ENCODE results near the gene DOCK4. TPM values are rescaled to one million over a fixed set of nuclear protein-coding genes. Genes with fewer than 3 reads are reported as not detected.

Gene DOCK4
- total and polyA plus RNA-seq, 4 donors = 7.2 to 48.9 (median 12.8) TPM

DNA sequence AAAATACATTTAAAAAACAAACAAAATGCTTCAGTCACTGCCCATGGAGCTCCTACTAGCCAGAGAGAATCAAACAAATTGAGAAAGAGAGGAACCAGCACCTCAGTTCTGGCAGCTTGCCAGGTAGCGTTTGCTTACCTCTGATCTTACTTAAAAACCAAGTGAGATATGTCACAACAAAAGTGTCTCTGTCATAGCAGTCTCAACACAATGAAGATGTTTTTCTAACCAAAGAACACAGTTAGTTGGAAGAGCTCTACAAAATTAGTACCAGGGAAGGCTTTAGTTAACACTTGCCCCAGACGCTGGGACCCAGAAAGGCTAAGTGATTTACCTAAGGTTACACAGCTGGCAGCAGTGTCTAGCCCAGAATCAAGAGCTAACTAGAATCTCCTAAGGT, 3.4 kb downstream of the DOCK4 start:
- TF ChIP-seq RXRA (IDR thresholded peaks at IDR 0.05) (peak; percentile 42 to 46), RAD21 (IDR thresholded peaks at IDR 0.05) (peak; percentile 36 to 59), HNF4A (conservative IDR thresholded peaks at IDR 0.05) (peak; percentile 24 to 45), JUND (IDR thresholded peaks at IDR 0.05) (peak in 1 of 2 donors; percentile 18), FOXA2 (IDR thresholded peaks at IDR 0.05) (no peak), SP1 (IDR thresholded peaks at IDR 0.05) (no peak), GABPA (IDR thresholded peaks at IDR 0.05 in 1 of 2, conservative IDR thresholded peaks at IDR 0.05 in 1 of 2) (no peak)
- TF ChIP-seq, protein P1, sequence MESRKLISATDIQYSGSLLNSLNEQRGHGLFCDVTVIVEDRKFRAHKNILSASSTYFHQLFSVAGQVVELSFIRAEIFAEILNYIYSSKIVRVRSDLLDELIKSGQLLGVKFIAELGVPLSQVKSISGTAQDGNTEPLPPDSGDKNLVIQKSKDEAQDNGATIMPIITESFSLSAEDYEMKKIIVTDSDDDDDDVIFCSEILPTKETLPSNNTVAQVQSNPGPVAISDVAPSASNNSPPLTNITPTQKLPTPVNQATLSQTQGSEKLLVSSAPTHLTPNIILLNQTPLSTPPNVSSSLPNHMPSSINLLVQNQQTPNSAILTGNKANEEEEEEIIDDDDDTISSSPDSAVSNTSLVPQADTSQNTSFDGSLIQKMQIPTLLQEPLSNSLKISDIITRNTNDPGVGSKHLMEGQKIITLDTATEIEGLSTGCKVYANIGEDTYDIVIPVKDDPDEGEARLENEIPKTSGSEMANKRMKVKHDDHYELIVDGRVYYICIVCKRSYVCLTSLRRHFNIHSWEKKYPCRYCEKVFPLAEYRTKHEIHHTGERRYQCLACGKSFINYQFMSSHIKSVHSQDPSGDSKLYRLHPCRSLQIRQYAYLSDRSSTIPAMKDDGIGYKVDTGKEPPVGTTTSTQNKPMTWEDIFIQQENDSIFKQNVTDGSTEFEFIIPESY (IDR thresholded peaks at IDR 0.05) = no peak
- Histone ChIP-seq H3K27ac (ENCODE audit: low read depth in 1 of 2, low read length in 2 of 2) (peak overlapping the region in 1 of 2 donors; percentile 37), H3K27me3 (ENCODE audit: control insufficient read depth in 4 of 4, insufficient read depth in 4 of 4, low read length in 3 of 4) (no peaks in the 10 kb centered on the region), H3K4me1 (ENCODE audit: control insufficient read depth in 4 of 4, insufficient read depth in 4 of 4, low read length in 3 of 4) (peaks cover 2 to 28% (median 22%) of the 10 kb centered on the region in 4 donors), H3K4me3 (ENCODE audit: low read depth in 1 of 3, low read length in 3 of 3) (no peak overlapping the region), H3K9me3 (ENCODE audit: control insufficient read depth in 4 of 4, low read length in 3 of 4) (no peaks in the 10 kb centered on the region), H3K36me3 (ENCODE audit: control insufficient read depth in 4 of 4, insufficient read depth in 3 of 4, low read depth in 1 of 4, low read length in 3 of 4) (no peaks in the 10 kb centered on the region), H3K9ac (ENCODE audit: low read depth in 1 of 2, low read length in 2 of 2) (no peak overlapping the region)
- 22% methylated on average over 2 of the region's 2 CpGs for WGBS
- DNase-seq (ENCODE audit: low spot score) = peak; percentile 59

- no peak for TF ChIP-seq RAD21 (IDR thresholded peaks at IDR 0.05)
- H3K4me3 ChIP-seq (ENCODE audit: low read depth in 1 of 3, low read length in 3 of 3) = no peak overlapping the region
- no peaks in the 10 kb centered on the region for H3K36me3 ChIP-seq (ENCODE audit: control insufficient read depth in 4 of 4, insufficient read depth in 3 of 4, low read depth in 1 of 4, low read length in 3 of 4)
- no peak overlapping the region for H3K9ac ChIP-seq (ENCODE audit: low read depth in 1 of 2, low read length in 2 of 2)
- no peaks in the 10 kb centered on the region for H3K27me3 ChIP-seq (ENCODE audit: control insufficient read depth in 4 of 4, insufficient read depth in 4 of 4, low read length in 3 of 4)
- H3K4me1 ChIP-seq (ENCODE audit: control insufficient read depth in 4 of 4, insufficient read depth in 4 of 4, low read length in 3 of 4) = peaks cover 2 to 28% (median 22%) of the 10 kb centered on the region in 4 donors
- no peak overlapping the region for H3K27ac ChIP-seq (ENCODE audit: low read depth in 1 of 2, low read length in 2 of 2)
- H3K9me3 ChIP-seq (ENCODE audit: control insufficient read depth in 4 of 4, low read length in 3 of 4) = no peaks in the 10 kb centered on the region
- no peak for DNase-seq (ENCODE audit: low spot score)
Observed at GRCh38 chr7:112201839-112202238, 4.4 kb downstream of the DOCK4 start.

GRCh38 chr7:112201411-112201810, 4.8 kb downstream of the DOCK4 start:
- Histone ChIP-seq H3K27me3 (ENCODE audit: control insufficient read depth in 4 of 4, insufficient read depth in 4 of 4, low read length in 3 of 4) (no peaks in the 10 kb centered on the region), H3K27ac (ENCODE audit: low read depth in 1 of 2, low read length in 2 of 2) (no peak overlapping the region), H3K9ac (ENCODE audit: low read depth in 1 of 2, low read length in 2 of 2) (no peak overlapping the region), H3K4me3 (ENCODE audit: low read depth in 1 of 3, low read length in 3 of 3) (no peak overlapping the region), H3K9me3 (ENCODE audit: control insufficient read depth in 4 of 4, low read length in 3 of 4) (no peaks in the 10 kb centered on the region), H3K36me3 (ENCODE audit: control insufficient read depth in 4 of 4, insufficient read depth in 3 of 4, low read depth in 1 of 4, low read length in 3 of 4) (no peaks in the 10 kb centered on the region), H3K4me1 (ENCODE audit: control insufficient read depth in 4 of 4, insufficient read depth in 4 of 4, low read length in 3 of 4) (peaks cover 2 to 29% (median 22%) of the 10 kb centered on the region in 4 donors)
- TF ChIP-seq HNF4A (conservative IDR thresholded peaks at IDR 0.05) (no peak), TAF1 (conservative IDR thresholded peaks at IDR 0.05) (no peak), NR2F2 (IDR thresholded peaks at IDR 0.05) (no peak)
- WGBS = 93% methylated on average over 6 of the region's 6 CpGs
- DNase-seq (ENCODE audit: low spot score) = no peak

DNA sequence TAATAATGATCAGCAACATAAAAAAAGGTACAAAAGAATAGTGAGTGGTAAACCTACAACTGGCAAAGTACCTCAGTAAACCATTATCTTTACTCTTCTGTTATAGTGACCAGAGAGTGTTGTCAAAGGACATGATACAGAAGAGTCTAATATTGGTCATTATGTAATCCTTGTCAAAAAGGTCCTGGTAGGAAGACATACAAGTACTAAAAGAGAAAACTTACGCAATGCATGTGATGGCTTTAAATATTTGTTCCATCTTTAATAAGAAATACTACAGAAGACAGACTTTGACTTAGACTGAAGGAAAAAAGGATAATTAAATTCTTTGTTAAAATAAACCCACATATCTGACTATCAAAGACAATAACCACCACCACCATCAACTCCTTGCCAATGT, 6.5 kb downstream of the DOCK4 start:
- H3K27me3 ChIP-seq (ENCODE audit: control insufficient read depth in 4 of 4, insufficient read depth in 4 of 4, low read length in 3 of 4) = no peaks in the 10 kb centered on the region
- H3K9ac ChIP-seq (ENCODE audit: low read depth in 1 of 2, low read length in 2 of 2) = no peak overlapping the region
- H3K4me3 ChIP-seq (ENCODE audit: low read depth in 1 of 3, low read length in 3 of 3) = no peak overlapping the region
- WGBS = 96% methylated on average over 1 of the region's 1 CpG
- no peak for DNase-seq (ENCODE audit: low spot score)
- H3K36me3 ChIP-seq (ENCODE audit: control insufficient read depth in 4 of 4, insufficient read depth in 3 of 4, low read depth in 1 of 4, low read length in 3 of 4) = no peaks in the 10 kb centered on the region
- H3K9me3 ChIP-seq (ENCODE audit: control insufficient read depth in 4 of 4, low read length in 3 of 4) = no peaks in the 10 kb centered on the region
- peaks cover 2 to 38% (median 21%) of the 10 kb centered on the region in 4 donors for H3K4me1 ChIP-seq (ENCODE audit: control insufficient read depth in 4 of 4, insufficient read depth in 4 of 4, low read length in 3 of 4)
- no peak overlapping the region for H3K27ac ChIP-seq (ENCODE audit: low read depth in 1 of 2, low read length in 2 of 2)
- TF ChIP-seq, protein P1 (IDR thresholded peaks at IDR 0.05) = no peak
- TF ChIP-seq FOXA1 (IDR thresholded peaks at IDR 0.05) (no peak), RAD21 (IDR thresholded peaks at IDR 0.05) (no peak), CTCF (IDR thresholded peaks at IDR 0.05; ENCODE audit: low read depth, low read length, missing input control) (no peak), HNF4A (conservative IDR thresholded peaks at IDR 0.05) (no peak), NR2F2 (IDR thresholded peaks at IDR 0.05) (no peak)
- TF ChIP-seq, protein P2, sequence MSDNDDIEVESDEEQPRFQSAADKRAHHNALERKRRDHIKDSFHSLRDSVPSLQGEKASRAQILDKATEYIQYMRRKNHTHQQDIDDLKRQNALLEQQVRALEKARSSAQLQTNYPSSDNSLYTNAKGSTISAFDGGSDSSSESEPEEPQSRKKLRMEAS (IDR thresholded peaks at IDR 0.05) = no peak
- TF ChIP-seq, protein P3, sequence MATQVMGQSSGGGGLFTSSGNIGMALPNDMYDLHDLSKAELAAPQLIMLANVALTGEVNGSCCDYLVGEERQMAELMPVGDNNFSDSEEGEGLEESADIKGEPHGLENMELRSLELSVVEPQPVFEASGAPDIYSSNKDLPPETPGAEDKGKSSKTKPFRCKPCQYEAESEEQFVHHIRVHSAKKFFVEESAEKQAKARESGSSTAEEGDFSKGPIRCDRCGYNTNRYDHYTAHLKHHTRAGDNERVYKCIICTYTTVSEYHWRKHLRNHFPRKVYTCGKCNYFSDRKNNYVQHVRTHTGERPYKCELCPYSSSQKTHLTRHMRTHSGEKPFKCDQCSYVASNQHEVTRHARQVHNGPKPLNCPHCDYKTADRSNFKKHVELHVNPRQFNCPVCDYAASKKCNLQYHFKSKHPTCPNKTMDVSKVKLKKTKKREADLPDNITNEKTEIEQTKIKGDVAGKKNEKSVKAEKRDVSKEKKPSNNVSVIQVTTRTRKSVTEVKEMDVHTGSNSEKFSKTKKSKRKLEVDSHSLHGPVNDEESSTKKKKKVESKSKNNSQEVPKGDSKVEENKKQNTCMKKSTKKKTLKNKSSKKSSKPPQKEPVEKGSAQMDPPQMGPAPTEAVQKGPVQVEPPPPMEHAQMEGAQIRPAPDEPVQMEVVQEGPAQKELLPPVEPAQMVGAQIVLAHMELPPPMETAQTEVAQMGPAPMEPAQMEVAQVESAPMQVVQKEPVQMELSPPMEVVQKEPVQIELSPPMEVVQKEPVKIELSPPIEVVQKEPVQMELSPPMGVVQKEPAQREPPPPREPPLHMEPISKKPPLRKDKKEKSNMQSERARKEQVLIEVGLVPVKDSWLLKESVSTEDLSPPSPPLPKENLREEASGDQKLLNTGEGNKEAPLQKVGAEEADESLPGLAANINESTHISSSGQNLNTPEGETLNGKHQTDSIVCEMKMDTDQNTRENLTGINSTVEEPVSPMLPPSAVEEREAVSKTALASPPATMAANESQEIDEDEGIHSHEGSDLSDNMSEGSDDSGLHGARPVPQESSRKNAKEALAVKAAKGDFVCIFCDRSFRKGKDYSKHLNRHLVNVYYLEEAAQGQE (IDR thresholded peaks at IDR 0.05) = no peak

All from liver (tissue), 9 donors.